Choroid plexus epithelial cell (primary cell): Measurements from ENCODE around the gene ROBO4.

ENCODE experiments used
- DNase-seq: peaks from one replicate; pipeline ENCODE4 v3.0.0-alpha.2; 2010; ENCODE audit warnings: low read depth
- H3K4me3 ChIP-seq: 2 replicates; pipeline ENCODE4 v1.5.1; 2011; ENCODE audit warnings: low read depth, mild to moderate bottlenecking, control low read depth, low read length, moderate library complexity
- TF ChIP-seq, protein P1 (sequence below): conservative IDR thresholded peaks from 2 replicates; pipeline ENCODE4 v1.5.1; 2011; ENCODE audit warnings: low read depth, mild to moderate bottlenecking, control low read depth, inconsistent platforms, low read length, moderate library complexity

ROBO4 gene

DNA sequence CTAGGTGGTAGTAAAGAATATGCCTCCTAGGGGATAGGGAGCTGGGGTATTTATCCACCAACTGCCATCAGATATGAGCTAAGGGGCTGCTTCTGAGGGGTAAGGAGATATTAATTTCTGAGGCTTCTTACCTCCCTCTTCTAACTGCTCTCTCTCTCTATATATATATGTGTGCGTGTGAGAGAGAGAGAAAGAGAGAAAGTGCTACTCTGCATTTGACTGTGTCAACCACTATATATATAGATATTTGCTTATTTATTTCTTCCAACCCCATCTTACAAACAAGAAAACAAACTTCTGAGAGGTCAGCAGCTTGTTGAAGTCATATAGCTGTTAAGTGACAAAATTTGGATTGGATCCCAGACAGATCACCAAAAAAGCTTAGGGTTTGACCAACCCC, 44.0 kb upstream of the ROBO4 start:
- no peak overlapping the region for H3K4me3 ChIP-seq
- DNase-seq = no peak
- TF ChIP-seq, protein P1, sequence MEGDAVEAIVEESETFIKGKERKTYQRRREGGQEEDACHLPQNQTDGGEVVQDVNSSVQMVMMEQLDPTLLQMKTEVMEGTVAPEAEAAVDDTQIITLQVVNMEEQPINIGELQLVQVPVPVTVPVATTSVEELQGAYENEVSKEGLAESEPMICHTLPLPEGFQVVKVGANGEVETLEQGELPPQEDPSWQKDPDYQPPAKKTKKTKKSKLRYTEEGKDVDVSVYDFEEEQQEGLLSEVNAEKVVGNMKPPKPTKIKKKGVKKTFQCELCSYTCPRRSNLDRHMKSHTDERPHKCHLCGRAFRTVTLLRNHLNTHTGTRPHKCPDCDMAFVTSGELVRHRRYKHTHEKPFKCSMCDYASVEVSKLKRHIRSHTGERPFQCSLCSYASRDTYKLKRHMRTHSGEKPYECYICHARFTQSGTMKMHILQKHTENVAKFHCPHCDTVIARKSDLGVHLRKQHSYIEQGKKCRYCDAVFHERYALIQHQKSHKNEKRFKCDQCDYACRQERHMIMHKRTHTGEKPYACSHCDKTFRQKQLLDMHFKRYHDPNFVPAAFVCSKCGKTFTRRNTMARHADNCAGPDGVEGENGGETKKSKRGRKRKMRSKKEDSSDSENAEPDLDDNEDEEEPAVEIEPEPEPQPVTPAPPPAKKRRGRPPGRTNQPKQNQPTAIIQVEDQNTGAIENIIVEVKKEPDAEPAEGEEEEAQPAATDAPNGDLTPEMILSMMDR = no peak

DNA sequence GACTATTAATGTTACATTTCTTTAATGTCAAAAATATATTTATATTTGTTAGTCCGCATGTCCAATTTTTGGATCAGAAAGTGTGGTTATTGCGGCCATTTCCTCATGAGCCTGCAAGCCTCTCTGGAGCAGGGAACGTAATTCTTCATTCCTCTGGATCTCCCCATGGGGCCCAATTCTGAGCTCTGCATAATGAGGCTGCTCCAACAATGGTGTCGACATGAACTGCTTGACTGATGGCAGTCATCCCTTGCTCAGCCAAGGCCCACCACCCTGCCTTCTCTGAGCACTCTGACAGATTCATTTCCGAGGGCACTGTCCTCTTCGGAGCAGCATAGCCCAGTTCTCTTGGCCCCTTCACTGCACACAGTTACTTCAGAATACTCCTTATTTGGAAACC, 41.3 kb upstream of the ROBO4 start:
- no peak overlapping the region for H3K4me3 ChIP-seq
- TF ChIP-seq, protein P1 = no peak
- DNase-seq = no peak

DNA sequence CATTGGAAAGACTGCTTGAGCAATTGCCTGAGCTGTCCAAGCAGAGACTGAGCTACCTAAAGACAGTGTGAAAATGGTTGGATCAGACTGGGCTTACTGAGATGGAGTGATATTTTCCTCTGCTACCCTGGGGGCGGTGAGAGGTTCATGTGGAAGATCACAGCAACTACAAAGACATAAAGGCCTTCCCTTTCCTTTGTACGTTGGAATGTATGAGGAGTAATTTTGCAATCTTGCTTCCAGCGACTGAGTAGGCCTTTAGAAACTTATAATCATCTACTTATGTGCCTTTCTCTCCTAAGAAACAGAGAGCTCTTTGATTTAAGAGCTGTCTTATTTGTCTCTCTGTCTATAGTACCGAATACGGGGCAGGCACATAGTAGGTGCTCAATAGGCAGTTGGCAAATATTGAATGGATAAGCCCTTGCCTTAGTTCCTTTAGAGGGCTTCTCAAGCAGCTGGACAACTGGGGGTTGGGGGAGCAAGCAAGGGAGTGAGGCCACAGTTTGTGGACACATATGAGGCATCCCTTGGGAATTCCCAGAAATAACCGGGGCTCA, 40.6 kb upstream of the ROBO4 start:
- no peak overlapping the region for H3K4me3 ChIP-seq
- TF ChIP-seq, protein P1 = no peak
- peak; percentile 28 for DNase-seq

DNA sequence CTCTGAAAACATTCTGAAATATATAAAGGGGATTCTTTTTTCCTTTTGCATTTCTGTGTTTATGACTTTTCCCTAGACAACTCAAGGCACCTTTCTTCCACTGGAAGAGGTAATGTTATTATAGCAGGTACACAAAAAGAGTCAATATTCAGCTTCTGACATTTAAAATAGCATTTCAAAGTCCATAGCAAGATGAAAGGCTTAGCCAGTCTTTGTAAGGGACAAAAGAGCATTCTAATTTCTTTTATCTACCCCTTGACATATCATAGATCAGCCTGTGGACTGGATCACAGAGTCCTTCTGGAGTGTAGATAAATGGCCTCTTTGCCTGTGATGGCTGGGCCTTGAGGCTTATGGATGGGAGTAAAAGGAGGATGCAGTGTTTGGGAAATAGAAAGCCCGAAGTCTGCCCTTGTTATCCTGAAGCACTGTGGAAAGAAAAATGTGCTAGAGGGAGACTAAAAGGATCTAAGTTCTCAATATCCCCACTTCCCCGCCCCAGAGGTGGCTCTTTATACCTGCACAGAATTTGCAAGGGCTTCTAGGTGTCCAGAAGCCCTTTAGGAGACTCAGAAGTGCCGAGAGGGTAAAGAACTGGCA, 39.8 kb upstream of the ROBO4 start:
- DNase-seq = no peak
- no peak overlapping the region for H3K4me3 ChIP-seq
- TF ChIP-seq, protein P1 = no peak

DNA sequence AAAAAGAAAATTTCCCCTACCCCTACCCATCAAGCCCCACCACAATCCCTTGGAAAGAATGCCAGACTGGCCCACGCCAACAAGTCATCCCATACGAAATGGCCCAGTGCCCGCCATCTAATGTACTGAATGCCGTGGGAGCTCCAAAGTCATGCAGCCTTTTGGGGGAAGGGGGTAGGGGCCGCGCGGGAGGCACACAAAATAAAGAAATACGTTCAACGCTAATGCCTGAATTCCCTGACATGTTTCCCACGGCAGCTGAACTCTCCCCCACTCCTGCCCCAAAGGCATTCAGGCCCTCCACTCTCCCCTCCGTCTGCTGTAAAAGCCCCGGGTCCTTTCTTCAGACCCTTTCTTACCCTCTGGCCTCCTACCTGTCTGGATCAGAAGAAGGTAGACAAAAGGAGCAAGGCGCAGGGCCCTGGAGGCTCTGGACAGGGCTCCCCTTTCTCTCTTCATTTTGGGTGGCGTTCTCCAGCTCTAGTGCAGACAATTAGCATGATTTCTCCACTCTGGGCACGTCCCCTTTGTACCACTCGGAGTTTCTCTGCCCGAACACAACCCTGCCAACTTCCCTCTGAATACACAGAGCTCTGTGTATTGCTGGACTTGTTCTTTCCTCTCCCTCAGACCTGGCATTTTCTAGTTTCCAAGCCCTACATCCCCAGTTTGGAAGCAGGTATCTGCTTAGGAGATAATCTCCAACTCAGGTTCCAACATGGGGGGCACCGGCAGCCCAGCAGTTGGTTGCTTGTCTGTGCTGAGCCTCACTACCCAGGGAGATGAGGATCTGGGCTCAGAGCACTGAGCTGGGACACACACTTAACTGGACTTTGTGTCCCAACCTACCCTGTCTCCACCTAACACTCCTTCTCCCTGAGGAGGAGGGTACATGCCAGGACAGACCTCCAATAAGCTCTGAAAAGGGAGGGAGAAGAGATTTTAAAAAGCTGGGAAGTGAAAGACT, 38.2 kb upstream of the ROBO4 start, which contains the start of gene HEPACAM:
Gene HEPACAM, minus strand, starts transcription at position 500 of the 967 bp plus-strand sequence. Its CDS starts 41 bp downstream, at position 459.
- no peak for DNase-seq
- TF ChIP-seq, protein P1 = no peak
- no peak within 1 kb of the TSS for H3K4me3 ChIP-seq

DNA sequence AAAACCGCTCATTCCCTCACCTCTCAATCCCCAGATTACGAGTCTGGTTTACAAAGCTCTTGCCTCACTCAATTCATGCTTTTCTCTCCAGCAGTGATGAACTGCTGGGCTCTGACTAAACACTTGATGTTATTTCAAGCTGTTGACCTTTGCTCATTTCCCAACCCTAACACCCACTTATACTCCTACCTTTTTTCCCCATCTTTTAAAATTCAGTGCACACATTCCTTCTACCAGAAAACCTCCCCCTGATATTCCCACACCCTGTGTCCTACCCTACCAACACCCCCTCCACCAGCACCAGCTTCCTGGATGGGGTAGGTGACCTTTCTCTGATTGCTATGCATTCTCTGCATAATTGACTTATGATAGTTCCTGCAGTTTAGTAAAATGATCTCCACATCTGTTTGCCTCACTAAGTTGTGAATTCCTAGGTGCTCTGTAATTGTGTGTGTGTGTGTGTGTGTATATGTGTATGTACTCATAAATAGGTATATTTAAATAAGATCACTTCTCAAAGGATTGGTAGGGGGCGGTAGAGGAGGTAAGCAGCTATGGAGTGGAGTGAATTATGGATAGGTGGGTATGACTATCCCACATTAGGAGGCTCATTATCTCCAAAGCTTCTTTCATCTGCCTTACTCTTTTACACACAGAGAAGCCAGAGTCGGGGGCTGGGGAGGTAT, 37.3 kb upstream of the ROBO4 start:
- peak; percentile 95 for DNase-seq
- H3K4me3 ChIP-seq = no peak overlapping the region
- TF ChIP-seq, protein P1 = peak; percentile 36
